Measurements from ENCODE around the gene PRPF6.

PRPF6 gene

GRCh38 chr20:64022671-64023360 lies 41.9 kb downstream of the PRPF6 start:
- DNase-seq: no peak

GRCh38 chr20:64023361-64024140 lies 42.6 kb downstream of the PRPF6 start:
- no peak for DNase-seq

- no peak for DNase-seq
These were observed 43.4 kb downstream of the PRPF6 start for GRCh38 chr20:64024141-64024990.

GRCh38 chr20:64025101-64025825 lies 44.3 kb downstream of the PRPF6 start:
- no peak for DNase-seq

- DNase-seq: no peak
These were observed 45.0 kb downstream of the PRPF6 start for GRCh38 chr20:64025826-64026412.

GRCh38 chr20:64027981-64028685 lies 47.2 kb downstream of the PRPF6 start:
- DNase-seq: no peak

GRCh38 chr20:64029293-64030117 lies 48.6 kb downstream of the PRPF6 start:
- no peak for DNase-seq

- DNase-seq: no peak
These were observed 49.6 kb downstream of the PRPF6 start for GRCh38 chr20:64030371-64031134.

GRCh38 chr20:64031822-64032314 lies 50.9 kb downstream of the PRPF6 start:
- no peak for DNase-seq

GRCh38 chr20:64032706-64033624 lies 52.0 kb downstream of the PRPF6 start:
- no peak for DNase-seq

- DNase-seq: no peak
These were observed 53.1 kb downstream of the PRPF6 start for GRCh38 chr20:64033981-64034493.

- DNase-seq: no peak
These were observed 54.4 kb downstream of the PRPF6 start for GRCh38 chr20:64035066-64035932.

- no peak for DNase-seq
These were observed 55.0 kb downstream of the PRPF6 start, which contains the start of gene C20orf204 for GRCh38 chr20:64035933-64036345. TSS of gene C20orf204 (plus strand) at chr20:64036182. CDS start at chr20:64036324, 142 bp downstream.

- no peak for DNase-seq
These were observed 55.6 kb downstream of the PRPF6 start for GRCh38 chr20:64036346-64037198.

- DNase-seq: no peak
These were observed 56.2 kb downstream of the PRPF6 start for GRCh38 chr20:64037199-64037497.

GRCh38 chr20:64037498-64038213 lies 56.7 kb downstream of the PRPF6 start:
- DNase-seq: peak; percentile 56
